AG09309 (cell line): ENCODE measurements around the gene TMEM237.

Experiments used
- DNase-seq: peaks from one replicate; pipeline ENCODE4 v3.0.0-alpha.2; 2010; ENCODE audit warnings: low read depth
- H3K4me3 ChIP-seq: 2 replicates; pipeline ENCODE4 v1.5.1; 2011; ENCODE audit warnings: mild to moderate bottlenecking, low read depth, low read length, moderate library complexity; ENCODE audit not compliant: control insufficient read depth
- CTCF ChIP-seq: IDR thresholded peaks from 2 replicates; pipeline ENCODE4 v1.5.1; 2011; ENCODE audit warnings: mild to moderate bottlenecking, low read depth, low read length, inconsistent platforms; ENCODE audit not compliant: insufficient read depth, control insufficient read depth; ENCODE audit errors: missing control alignments

TMEM237 gene

GRCh38 chr2:201633661-201634249 lies 9.5 kb downstream of the TMEM237 start:
- no peak for DNase-seq
- no peak overlapping the region for H3K4me3 ChIP-seq
- TF ChIP-seq CTCF, result no peak

GRCh38 chr2:201631041-201631440 lies 12.3 kb downstream of the TMEM237 start:
- no peak for TF ChIP-seq CTCF
- no peak overlapping the region for H3K4me3 ChIP-seq
- DNase-seq, result no peak

GRCh38 chr2:201630577-201630976 lies 12.7 kb downstream of the TMEM237 start:
- no peak for DNase-seq
- H3K4me3 ChIP-seq, result no peak overlapping the region
- TF ChIP-seq CTCF, result no peak

GRCh38 chr2:201628545-201628944 lies 14.8 kb downstream of the TMEM237 start:
- no peak for DNase-seq
- TF ChIP-seq CTCF, result no peak
- no peak overlapping the region for H3K4me3 ChIP-seq

- no peak for DNase-seq
- TF ChIP-seq CTCF, result no peak
- H3K4me3 ChIP-seq, result no peak overlapping the region
Observed at GRCh38 chr2:201622306-201622970, 20.9 kb downstream of the TMEM237 start.

- no peak for DNase-seq
- TF ChIP-seq CTCF, result no peak
- H3K4me3 ChIP-seq, result no peak overlapping the region
Observed at GRCh38 chr2:201621293-201621999, 21.9 kb downstream of the TMEM237 start.
